ENCODE results near the gene RBM39.
A peak's percentile ranks its signal among the peaks of the same experiment; 100 is the strongest.
"Not testable (repeated sequence)": the region's sequence is repeated elsewhere in the genome, so short reads cannot be mapped to it uniquely, and the experiment has no call there.

The RBM39 gene

GRCh38 chr20:35704514-35705261 is 37.4 kb downstream of the RBM39 start:
- DNase-seq: no peak

GRCh38 chr20:35702824-35703695 is 39.0 kb downstream of the RBM39 start:
- DNase-seq: no peak

DNA sequence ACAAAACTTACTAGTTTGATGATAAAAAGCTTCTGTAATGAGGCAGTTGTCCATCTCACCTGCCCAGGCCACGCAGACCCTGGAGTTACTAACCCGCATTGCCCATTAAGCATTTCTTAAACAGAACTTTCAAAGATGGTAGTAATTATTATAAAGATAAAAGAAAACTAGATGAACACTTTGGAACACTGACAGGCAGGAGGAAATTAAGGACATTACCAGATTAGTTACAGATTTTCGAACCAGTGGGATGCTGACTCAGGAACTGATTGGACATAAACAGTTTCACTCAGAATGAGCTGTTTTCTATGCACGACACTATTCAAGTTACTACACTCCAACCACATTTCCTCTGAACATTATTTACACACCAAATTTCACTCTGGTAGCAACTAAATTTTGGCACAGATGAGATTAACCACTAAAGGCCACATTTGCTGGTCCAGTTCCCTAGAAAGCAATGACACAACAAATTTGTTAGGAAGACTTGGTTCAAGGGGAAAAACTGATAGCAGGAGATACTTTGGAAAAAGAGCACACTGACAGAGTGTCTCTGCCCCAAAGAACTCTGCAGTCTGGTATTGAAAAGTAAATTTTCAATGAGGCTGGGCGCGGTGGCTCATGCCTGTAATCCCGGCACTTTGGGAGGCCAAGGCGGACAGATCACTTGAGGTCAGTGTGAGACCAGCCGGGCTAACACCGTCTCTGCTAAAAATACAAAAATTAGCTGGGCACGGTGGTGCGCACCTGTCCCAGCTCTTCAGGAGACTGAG is 39.8 kb downstream of the RBM39 start:
- DNase-seq: peak; percentile 34

DNA sequence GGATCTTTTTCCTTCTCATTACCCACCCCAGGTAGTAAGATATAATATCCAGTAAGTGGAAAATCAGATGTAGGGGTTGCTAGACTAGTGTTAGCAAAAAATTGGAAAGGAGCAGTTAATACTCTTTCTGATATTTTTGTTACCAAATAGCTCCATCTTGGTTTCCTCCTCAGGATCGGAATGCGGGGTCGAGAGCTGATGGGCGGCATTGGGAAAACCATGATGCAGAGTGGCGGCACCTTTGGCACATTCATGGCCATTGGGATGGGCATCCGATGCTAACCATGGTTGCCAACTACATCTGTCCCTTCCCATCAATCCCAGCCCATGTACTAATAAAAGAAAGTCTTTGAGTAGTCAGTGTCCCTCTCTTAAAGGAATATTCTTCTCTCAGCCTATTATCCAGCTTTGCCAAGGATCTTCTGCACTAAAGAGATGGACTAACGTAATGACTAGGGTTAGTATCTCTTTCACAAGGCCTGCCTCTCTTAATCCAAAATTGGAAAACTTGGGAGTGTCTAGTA is 41.4 kb downstream of the RBM39 start:
- DNase-seq: no peak

GRCh38 chr20:35699957-35700624 is 42.0 kb downstream of the RBM39 start:
- DNase-seq: no peak

GRCh38 chr20:35699127-35699956 is 42.7 kb downstream of the RBM39 start, which contains the start of the genes NFS1 and ROMO1:
Gene NFS1 (minus strand): TSS chr20:35699352. CDS start chr20:35699288, 64 bp downstream.
Gene ROMO1 (plus strand): TSS chr20:35699405. CDS start chr20:35699633, 228 bp downstream.
- DNase-seq: peak; percentile 86

GRCh38 chr20:35698298-35699126 is 43.5 kb downstream of the RBM39 start:
- DNase-seq: no peak

- DNase-seq: no peak
Observed at GRCh38 chr20:35697696-35698297, 44.3 kb downstream of the RBM39 start.

DNA sequence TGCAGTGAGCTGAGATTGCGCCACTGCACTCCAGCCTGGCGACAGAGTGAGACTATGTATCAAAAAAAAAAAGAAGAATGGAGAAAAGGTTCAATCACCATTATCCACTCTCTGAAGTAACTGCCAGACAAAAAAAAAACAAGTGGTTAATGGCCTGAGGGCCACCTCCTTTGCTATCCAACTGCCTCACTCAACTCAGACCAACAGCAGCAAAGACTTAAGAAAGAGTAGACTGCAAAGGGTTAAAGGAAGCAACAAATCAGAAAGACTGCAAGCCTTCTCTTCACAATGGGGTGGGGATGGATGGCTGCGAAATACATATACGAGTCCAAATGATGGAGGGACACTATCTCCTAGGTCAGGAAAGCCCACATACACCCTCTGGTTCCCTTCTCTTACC is 46.1 kb downstream of the RBM39 start:
- no peak for DNase-seq

- DNase-seq: no peak
Observed at GRCh38 chr20:35695245-35695749, 46.8 kb downstream of the RBM39 start.

GRCh38 chr20:35690265-35690664 is 51.8 kb downstream of the RBM39 start:
- no peak for DNase-seq

GRCh38 chr20:35686872-35687271 is 55.2 kb downstream of the RBM39 start:
- not testable (repeated sequence) for DNase-seq

GRCh38 chr20:35685368-35685767 is 56.7 kb downstream of the RBM39 start:
- DNase-seq: not testable (repeated sequence)

- no peak for DNase-seq
Observed at GRCh38 chr20:35681960-35682359, 60.1 kb downstream of the RBM39 start.

DNA sequence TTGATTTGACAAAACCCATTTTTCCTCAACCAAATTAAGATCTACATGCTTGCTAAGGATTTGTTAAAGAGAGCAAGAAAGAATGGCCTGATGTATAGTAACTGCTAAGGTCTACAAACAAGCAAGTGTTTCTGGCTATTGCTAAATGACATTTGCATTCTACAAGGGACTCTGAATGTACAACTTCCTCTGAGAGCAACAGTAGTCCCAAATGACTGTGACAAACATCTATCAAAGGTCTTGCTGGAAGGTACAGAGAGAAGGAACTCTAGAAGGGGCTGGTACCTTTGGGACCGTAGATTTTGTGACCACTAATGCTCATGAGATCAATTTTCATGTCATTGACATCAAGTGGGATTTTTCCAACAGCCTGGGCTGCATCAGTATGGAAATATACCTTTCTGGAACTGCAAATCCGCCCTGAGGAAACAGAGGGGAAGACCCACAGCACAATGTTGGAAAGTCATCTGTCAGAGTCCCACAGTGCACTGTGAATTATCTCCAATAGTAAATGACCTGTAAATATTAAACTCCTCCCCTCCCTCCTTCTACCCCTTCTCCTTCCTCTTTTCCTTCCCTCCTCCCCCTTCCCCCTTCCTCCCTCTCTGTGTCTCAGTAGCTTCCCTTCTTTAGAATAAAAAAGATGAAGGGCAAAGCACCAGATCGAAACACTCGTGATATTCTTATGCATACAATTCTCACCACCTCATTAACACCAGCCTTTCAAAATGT is 61.4 kb downstream of the RBM39 start:
- DNase-seq: no peak

DNA sequence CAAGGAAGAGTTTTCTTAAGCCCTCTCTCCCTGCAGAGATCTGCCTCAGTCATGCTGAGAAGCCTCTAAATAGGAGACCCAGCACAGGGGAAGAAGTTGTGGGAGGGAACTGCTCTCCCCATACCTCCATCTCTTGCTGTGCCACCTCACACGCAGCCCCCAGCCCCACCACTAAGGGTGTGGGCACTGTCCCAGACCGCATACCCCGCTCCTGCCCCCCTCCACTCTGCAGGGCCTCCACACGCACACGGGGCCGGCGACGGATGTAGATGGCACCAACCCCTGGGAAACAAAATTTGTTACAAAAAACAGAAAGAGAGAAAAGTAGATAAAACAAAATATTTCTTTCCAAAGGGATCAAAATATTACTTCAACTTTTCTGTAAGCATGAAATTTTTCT is 67.1 kb downstream of the RBM39 start:
- no peak for DNase-seq

GRCh38 chr20:35673884-35674283 is 68.2 kb downstream of the RBM39 start:
- no peak for DNase-seq

- no peak for DNase-seq
Observed at GRCh38 chr20:35669681-35670080, 72.4 kb downstream of the RBM39 start.

- DNase-seq: no peak
Observed at GRCh38 chr20:35669221-35669620, 72.8 kb downstream of the RBM39 start.

All from EL (cell line).